ENCODE measurements around the gene PLEKHA7. TPM values are rescaled to one million over a fixed set of nuclear protein-coding genes. Genes with fewer than 3 reads are reported as not detected.

Gene PLEKHA7
- total RNA-seq, 1 experiment from 2014 or later: 8.9 TPM

DNA sequence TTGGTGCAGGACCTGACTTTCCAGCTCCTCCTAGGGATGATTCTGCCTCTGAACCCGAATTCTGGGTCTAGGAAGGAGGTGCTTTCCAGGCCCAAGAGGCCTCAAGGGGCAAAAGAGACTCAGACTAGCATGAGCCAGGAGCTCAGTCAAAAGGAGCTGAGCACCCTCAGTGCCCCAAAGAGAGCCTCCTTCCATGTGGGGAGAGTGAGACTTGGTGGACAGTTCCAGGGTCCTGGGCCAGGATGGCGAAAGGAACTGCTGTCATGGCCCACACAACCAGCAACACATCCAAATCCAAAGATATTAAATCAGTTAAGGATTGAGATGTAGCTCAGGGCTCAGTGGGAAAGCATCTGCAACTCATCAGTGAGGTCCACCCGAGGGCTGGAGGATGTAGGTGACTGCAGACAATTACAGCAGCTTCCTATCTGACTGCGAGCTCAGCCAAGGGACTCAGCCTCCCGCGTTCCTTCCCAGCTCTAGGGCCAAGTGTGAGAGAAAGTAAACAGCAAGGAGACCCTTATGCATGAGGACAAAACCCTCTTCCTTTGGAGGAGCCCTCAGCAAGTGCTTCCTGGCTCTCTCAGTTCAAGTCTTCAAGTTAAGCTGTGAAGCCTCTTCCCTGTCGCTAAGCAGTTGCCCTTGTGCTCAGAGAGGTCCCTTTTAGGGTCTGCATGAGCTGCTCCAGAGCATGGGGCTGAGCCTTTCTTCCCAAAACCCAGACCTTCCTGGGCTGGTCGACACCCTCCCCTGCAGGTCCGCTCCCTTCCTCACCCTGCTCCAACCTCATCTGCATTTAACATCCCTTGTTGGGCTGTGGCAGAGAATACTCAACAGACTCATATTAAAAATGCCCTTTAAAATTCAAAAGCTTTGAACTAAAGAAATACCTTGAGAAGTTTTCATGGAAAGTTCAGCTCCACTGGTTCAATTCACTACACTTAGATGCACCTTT, 240.0 kb downstream of the PLEKHA7 start:
- no peak for DNase-seq (ENCODE audit: low read depth)

DNA sequence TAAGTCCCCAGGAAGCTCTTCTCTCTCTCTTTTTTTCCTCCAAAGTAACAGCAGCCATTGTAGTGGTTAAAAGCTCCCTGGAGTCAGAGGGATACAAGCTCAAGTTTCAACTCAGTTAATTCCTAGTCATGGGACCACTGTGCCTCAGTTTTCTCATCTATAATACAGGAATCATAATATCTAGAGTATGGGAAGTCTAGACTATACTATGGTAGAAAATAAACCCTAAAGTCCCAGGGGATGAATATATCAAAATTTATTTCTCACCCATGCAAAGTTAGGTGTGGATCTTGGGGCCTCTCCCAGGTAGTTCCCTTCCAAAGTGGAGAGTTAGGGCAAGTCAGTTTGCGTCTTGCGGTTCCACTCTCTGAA, 242.1 kb downstream of the PLEKHA7 start:
- no peak for DNase-seq (ENCODE audit: low read depth)

DNA sequence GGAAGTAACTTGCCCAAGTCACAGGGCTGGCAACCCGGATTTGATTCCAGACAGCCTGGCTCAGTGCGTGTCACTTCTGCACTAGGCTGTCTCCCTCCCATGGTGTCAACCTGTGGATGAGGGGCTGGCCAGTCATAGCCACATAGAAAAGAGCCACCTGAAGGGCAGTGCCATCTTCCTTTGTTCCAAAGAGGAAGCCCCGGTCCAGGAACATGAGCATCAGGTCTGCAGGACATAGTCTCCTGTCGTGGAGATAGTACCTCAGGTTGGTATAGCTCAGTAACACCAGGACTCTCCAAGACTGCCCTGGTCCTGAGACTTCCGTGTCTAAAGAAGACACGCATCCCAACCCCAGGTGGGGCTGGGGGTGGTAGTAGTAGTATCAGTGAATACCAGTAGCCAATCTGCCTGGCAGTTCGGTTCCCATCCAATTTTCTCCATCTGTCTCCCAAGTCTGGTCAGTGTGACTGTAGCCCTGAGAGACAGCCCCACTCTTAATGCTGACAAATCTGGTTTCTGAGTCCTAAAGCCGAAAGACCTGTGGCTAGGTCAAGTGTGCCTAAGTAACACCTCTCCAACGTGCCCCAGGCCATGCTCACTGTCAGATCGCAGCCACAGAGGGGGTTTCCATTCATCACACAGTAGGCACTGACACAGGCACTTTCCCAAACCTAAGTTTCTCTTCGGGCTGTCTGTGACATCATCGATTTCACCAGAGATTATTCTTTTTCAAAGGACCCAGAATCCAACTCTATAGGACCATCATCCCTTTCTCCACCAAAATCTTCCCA, 242.7 kb downstream of the PLEKHA7 start:
- no peak for DNase-seq (ENCODE audit: low read depth)

DNA sequence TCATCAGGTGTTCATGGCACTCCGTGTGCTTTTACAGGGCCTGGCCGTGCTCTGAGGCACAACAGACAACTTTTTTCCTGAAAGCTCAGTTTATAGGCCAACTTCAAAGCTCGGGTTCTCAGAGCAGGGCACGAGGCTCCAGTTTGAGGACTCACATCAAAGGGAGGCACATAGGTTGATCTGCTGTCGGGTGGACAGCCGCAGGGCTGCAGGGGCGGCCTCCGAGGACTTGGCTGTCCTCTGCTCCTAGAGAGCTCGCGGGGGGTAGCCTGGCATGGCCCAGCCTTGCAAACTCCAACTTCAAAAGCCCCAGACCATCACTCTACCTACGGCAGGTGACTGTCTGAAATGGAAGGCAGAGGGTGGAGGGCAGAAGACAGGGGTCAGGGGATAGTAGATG, 244.2 kb downstream of the PLEKHA7 start:
- no peak for DNase-seq (ENCODE audit: low read depth)

DNA sequence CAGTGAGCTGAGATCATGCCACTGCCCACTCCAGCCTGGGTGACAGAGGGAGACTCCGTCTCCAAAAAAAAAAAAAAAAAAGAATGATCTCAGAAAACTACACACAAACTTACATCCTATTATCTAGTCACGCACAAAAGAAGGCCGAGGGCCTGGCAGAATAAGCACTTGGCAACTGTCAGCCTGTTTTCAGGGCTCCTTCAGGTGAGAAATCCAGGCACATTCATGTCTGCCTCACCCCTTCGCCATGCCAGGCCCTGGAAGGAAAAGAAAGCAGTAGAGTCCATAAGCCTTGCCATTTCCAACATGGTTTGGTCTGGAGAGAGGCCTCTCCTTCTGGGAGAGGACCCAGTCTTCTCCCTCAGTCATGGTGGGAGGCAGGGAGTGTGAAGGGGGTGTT, 244.8 kb downstream of the PLEKHA7 start:
- DNase-seq (ENCODE audit: low read depth): no peak

DNA sequence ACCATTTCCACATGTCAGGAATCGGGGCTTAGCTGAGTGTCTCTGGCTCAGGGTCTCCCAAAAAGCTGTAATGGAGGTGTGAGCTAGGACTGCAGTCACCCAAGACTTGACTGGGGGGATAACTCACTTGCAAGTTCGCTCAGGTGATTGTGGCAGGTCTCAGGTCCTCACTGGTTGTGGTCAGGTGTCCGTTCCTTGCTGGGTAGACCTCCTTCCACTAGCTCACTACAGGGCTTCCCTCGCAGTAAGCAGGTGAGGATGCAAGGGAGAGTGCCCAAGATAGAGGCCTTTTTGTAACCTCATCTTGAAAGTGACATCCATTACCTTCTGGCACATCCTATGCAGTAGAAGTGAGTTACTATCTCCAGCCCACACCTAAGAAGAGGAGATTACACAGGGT, 246.3 kb downstream of the PLEKHA7 start:
- no peak for DNase-seq (ENCODE audit: low read depth)

DNA sequence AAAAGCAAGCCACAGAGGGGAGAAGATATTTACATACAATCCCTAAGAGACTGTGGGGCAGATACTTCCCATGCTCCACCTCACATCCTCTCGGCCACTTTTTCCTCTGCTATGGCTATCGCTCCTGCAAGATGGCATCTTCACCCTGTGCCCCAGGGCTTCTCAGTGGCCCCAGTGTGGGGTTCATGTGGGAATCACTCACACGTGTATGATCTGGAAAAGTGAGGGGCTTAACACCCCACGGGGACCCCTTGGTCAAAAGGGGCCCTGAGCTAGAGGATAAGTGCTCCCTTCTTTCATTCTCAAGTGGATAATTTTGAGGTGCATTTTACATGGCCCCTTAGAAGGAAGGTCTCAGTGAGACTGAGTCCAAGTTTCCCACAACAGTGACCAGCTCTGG, 247.1 kb downstream of the PLEKHA7 start:
- DNase-seq (ENCODE audit: low read depth): no peak

DNA sequence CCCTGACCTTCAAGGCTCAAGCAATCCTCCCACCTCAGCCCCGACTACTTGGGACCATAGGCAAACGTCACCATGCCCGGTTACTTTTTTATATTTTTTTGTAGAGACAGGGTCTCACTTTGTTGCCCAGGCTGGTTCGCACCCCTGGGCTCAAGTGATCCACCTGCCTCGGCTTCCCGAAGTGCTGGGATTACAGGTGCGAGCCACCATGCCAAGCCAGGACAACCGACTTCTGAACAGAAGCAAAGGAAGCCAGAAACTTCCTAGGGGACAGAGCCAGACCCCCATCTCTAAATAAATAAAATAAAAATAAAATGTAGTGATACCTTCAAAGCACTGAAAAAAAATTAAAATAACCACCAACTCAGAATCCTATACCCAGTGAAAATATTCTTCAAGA, 249.3 kb downstream of the PLEKHA7 start:
- DNase-seq (ENCODE audit: low read depth): no peak

DNA sequence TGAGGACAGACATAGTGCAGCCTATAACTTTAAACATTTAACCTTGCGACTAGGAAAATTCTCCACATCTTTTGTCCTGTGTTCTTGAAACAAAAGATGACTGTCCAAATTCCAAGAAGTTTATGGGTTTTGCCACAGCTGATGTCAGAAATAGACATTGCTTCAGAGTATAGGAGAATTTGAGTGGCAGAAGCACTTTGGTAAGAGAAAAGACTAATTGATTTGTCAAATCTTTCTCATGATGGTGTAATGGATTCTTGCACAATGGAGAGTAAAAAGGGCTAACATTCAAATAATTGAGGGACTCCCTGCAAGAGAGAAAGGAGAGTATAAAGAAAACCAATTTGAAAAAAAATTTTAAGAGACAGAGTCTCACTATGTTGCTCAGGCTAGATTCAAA, 250.5 kb downstream of the PLEKHA7 start:
- no peak for DNase-seq (ENCODE audit: low read depth)

DNA sequence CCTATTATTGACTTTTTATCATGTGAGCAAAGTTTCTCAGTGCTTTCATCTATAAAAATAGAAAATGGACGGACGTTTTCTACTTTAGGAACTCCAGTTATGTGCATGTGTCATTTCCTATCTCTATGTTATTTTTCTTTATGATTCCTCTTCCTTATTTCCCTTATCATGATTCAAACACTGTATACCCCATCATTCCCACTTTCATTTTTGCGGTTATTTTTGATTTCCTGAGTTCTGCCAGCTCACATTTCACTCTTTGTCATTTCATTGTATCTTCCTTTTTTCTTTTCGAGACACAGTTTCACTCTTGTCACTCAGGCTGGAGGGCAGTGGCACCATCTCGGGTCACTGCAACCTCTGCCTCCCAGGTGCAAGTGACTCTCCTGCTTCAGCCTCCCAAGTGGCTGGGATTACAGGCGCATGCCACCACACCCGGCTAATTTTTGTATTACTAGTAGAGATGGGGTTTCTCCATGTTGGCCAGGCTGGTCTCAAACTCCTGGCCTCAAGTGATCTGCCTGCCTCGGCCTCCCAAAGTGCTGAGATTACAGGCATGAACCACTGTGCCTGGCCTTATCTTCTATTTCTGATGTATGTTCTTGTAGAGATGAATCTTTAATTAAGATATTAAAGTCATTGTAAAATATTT, 254.2 kb downstream of the PLEKHA7 start:
- DNase-seq (ENCODE audit: low read depth): no peak

DNA sequence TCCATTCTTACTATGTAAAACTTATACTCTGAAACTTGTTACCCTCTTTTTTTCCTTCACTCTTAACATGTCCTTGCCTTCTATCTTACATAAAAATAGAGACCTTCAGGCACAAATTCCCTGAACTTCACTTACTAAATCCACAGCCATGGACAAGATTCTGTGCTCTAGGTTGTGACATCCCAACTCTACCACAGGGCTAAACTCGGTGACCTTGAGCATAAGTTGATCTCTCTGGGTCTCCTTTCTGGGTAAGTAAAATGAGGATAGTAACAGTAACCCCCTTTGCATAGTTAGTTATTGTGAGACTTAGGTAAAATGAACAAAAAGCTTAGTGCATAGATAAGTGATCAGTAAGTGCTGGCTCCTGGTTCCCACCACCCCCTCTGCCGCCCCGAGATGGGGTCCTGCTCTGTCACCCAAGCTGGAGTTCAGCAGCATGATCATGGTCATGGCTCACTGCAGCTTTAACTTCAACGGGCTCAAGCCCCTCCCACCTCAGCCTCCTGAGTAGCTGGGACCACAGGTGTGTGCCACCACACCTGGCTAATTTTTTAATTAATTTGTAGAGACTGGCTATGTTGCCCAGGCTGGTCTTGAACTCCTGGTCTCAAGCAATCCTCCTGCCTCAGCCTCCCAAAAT, 255.7 kb downstream of the PLEKHA7 start:
- no peak for DNase-seq (ENCODE audit: low read depth)

DNA sequence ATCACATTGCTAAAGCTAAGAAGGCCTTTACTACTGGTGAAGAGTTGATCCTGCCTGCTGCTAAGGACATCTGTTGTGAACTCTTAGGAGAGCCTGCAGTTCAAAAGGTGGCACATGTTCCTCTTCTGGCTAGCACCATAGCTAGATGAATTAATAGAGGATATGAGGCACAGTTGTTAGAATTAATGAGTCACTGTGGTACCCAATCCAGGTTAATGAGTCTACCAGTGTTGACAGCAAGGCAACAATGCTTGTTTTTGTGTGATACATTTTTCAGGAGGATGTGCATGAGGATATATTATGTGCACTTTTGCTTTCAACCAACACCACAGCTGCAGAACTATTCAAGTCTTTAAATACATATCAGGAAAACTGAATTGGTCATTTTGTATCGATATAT, 263.8 kb downstream of the PLEKHA7 start:
- DNase-seq (ENCODE audit: low read depth): no peak

DNA sequence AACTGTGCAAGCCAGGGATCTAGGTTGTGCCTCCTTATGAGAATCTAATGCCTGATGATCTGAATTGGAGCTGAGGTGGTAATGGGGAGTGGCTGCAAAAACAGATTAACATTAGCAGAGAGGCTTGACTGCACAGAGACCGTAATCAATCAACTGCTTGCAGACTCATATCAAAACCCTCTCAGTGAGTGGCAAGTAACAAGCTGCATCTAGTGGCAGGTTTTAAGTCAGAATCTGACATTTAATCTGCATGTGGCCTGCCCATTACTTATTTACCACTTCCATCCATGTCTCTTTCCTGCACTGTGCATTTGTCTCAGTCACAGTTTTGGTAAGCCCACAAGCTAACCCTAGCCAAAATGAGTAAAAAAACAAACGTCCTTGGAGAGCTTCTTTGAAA, 264.5 kb downstream of the PLEKHA7 start:
- no peak for DNase-seq (ENCODE audit: low read depth)

DNA sequence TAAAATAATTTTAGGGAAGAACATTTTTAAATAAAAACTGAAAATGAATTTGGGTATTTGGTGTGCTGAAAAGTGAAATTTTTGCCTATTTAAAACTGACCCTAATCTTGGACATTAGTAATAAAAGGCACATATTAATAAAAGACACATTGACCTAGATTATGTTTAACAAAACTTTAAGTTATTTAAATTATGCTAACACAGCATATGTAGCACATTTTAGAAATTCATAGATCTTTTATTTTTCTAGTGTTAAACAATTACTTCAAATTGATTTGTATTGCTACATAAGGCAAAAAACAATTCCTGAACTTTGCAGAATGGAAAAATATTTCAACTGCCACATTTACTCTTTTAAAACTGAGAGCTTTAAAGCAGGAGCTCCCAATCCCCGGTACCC, 265.1 kb downstream of the PLEKHA7 start:
- DNase-seq (ENCODE audit: low read depth): no peak

DNA sequence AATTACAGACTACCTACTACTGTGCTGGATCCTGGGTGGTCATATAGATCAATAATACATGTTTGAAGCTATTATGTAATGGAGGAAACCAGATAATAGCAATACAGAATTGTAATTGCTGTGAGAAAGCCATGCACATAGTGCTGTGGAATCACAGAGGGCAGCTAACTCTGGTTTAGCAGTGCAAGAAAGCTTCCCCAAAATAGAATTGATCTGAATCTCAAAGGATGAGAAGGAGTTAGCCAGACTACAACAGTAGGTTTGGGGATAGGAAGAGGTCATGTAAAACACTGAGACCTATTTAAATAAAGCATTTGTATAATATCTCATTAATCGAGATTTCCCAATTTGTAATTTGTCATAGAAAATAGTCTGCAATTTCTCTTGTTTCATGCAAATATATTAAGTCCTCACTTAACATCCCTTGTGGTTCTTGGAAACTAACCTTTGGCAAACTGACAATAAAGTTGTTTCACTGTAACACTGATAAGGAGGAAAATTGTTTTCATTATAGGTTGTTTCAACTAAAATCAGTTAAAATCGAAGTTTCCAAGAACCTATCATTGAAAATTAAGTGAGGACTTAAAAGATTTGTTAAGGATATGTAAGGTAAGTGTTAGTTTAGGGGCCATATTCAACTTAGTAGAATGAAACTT, 268.1 kb downstream of the PLEKHA7 start:
- DNase-seq (ENCODE audit: low read depth): no peak

DNA sequence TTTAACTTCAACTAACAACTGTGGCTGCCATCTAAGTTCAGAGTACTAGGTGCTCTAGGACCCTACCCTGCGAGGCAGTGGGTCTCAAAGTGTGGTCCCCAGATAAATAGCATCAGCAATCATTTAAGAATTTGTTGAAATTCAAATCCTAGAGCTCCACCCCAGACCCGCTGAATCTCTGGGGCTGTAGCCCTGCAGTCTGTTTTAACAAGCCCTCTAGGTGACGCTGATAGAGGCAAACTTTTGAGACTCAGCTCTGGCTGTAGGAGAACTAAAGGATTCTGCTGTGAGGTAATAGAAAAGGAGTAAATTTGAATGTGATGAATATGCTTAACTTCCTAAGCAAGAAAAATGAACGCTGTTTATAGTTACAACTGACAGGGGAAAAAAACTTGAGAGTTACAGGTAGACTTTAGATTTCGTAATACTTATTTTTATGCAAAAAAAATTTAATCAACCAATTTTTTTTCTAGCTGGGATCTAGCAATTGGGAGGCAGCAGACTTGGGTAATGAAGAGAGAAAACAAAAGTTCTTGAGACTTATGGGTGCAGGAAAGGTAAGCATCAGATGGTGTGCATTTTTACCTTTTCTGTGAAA, 270.0 kb downstream of the PLEKHA7 start:
- no peak for DNase-seq (ENCODE audit: low read depth)

DNA sequence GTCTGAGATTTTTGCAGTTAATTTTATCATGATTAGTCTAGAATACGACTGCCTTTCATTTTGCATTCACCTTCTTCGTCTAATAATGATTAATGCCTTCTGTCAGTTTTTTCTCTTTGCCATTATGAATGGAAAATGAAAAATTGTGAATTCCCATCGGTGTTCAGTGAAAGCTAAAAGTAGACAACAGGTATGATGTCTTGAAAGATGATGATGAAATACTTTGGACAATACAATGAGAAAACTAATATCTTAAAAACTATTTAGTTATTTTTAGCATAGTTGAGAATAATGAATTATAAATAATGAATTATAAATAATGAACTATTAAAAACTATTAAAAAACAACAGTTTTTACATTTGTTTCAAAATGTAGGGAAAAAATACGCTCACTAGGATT, 270.7 kb downstream of the PLEKHA7 start:
- DNase-seq (ENCODE audit: low read depth): no peak

DNA sequence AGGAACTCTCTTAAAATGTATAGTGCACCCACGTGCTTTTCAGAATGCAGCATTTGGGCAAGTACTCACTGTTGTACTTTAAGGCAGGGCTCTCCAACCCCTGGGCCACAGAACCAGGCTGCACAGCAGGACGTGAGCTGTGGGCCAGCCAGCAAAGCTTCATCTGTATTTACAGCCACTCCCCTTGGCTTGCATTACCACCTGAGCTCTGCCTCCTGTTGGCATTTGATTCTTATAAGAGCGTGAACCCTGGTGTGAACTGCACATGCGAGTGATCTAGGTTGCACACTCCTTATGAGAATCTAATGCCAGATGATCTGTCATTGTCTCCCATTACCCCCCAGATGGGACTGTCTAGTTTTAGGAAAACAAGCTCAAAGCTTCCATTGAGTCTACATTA, 272.7 kb downstream of the PLEKHA7 start:
- DNase-seq (ENCODE audit: low read depth): no peak

DNA sequence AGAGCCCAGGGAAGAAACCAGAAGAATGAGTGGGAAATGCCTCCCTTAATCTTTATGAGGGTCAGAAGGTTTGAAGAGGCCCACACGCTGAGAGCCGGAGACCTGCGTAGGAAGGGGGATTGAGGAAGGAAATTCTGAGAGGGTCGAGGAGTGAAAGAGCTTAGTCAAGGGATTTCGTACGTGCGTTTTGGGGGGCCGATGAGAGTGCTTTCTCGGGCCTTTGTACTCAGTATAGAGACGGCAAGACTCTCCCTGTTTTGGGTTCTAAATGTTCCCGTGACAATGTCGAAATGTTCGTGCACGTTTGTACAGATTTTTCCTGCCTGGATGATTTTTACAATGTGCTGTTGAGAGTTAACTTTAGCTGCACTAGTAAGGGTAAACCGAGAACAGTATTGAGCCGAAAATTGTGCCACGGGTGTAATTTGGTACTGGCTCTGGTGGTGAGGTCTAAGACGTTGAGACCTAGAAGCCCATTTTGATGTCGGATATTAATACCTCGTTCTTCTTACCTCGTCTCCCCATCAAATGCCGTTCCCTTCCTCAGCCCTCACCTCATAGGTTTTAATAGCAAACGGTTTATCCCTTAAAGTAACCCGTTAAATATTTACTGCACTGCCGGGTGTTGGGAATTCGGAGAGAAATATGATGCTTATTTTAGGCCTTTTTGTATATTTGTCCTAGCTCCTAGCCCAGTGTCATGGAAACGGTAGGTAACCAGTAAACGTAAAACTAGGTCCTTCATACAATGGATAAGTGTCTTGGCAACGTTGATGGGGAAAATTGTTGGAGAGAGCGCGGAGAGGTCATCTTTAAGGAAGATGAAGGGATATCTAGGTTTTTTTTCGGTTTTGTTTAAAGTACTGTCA, 275.0 kb downstream of the PLEKHA7 start:
- no peak for DNase-seq (ENCODE audit: low read depth)

Data from Daoy (cell line).